IPS-NIHi7 (cell line): Measurements from ENCODE around the gene IL13.
"Not testable (repeated sequence)": the region's sequence is repeated elsewhere in the genome, so short reads cannot be mapped to it uniquely, and the experiment has no call there.

ENCODE experiments used
- DNase-seq: peaks from one replicate; pipeline ENCODE4 v3.0.0; 2012; ENCODE audit warnings: mixed read lengths; ENCODE audit errors: extremely low spot score

Gene IL13

GRCh38 chr5:132657676-132658380 is at the start of gene IL13:
Gene IL13 (plus strand): TSS chr5:132658173. CDS start chr5:132658187, 14 bp downstream.
- no peak for DNase-seq

GRCh38 chr5:132611965-132612364 is 46.0 kb upstream of the IL13 start:
- DNase-seq = no peak

GRCh38 chr5:132612846-132613245 is 45.1 kb upstream of the IL13 start:
- DNase-seq = no peak

- DNase-seq = no peak
Measured at GRCh38 chr5:132621699-132622098, 36.3 kb upstream of the IL13 start.

GRCh38 chr5:132622608-132623007 is 35.4 kb upstream of the IL13 start:
- no peak for DNase-seq

- DNase-seq = no peak
Measured at GRCh38 chr5:132627470-132627869, 30.5 kb upstream of the IL13 start.

GRCh38 chr5:132628814-132629213 is 29.2 kb upstream of the IL13 start:
- no peak for DNase-seq

GRCh38 chr5:132629230-132629944 is 28.6 kb upstream of the IL13 start:
- DNase-seq = no peak

- not testable (repeated sequence) for DNase-seq
Measured at GRCh38 chr5:132633587-132633986, 24.4 kb upstream of the IL13 start.

- no peak for DNase-seq
Measured at GRCh38 chr5:132635873-132636272, 22.1 kb upstream of the IL13 start.

GRCh38 chr5:132637241-132637640 is 20.7 kb upstream of the IL13 start:
- DNase-seq = no peak

- no peak for DNase-seq
Measured at GRCh38 chr5:132639706-132640130, 18.3 kb upstream of the IL13 start.

GRCh38 chr5:132640613-132641012 is 17.4 kb upstream of the IL13 start:
- DNase-seq = no peak

- no peak for DNase-seq
Measured at GRCh38 chr5:132641241-132641723, 16.7 kb upstream of the IL13 start.

- DNase-seq = no peak
Measured at GRCh38 chr5:132641841-132642240, 16.1 kb upstream of the IL13 start.

- no peak for DNase-seq
Measured at GRCh38 chr5:132644177-132644576, 13.8 kb upstream of the IL13 start.

- no peak for DNase-seq
Measured at GRCh38 chr5:132646583-132647266, 11.2 kb upstream of the IL13 start.

GRCh38 chr5:132647473-132647872 is 10.5 kb upstream of the IL13 start:
- no peak for DNase-seq

GRCh38 chr5:132648355-132648754 is 9.6 kb upstream of the IL13 start:
- DNase-seq = no peak

GRCh38 chr5:132651838-132652469 is 6.0 kb upstream of the IL13 start:
- DNase-seq = no peak

- DNase-seq = no peak
Measured at GRCh38 chr5:132653716-132654115, 4.3 kb upstream of the IL13 start.
